HCT116 (cell line): ENCODE measurements around the gene YOD1. TPM values are rescaled to one million over a fixed set of nuclear protein-coding genes. Genes with fewer than 3 reads are reported as not detected.

Experiments
- ATAC-seq: fragments of 200-7000 bp; cut with Tn5 transposase; 2 replicates; pipeline ENCODE4 v1.9.1; 2020; ENCODE audit warnings: mild to moderate bottlenecking, moderate library complexity
- BruUV-seq: library from RNA; stranded (reverse); fragments of 400-500 nt; replicated peaks from 2 replicates; lab custom pipeline; 2021; lab: Mats Ljungman, UMichigan
- CTCF ChIA-PET: fragments of 300-600 bp; sonication (Branson Sonifier 250); formaldehyde crosslinking; loops from one replicate; lab custom pipeline; 2021; ENCODE audit warnings: antibody characterized with exemption; lab: Charles Lee
- POLR2A ChIA-PET: fragments of 300-600, 350-600 bp; sonication (Branson Sonifier 250); formaldehyde crosslinking; loops from one replicate; lab custom pipeline; 2021; ENCODE audit warnings: antibody characterized with exemption; lab: Charles Lee
- RAD21 ChIA-PET, 2 experiments: fragments of 300-600 bp; sonication (Branson Sonifier 250); formaldehyde crosslinking; loops; one replicate each; lab custom pipeline; 2023; ENCODE audit warnings: low total read pairs in 2 of 2; ENCODE audit not compliant: uncharacterized antibody in 2 of 2, unreplicated experiment in 2 of 2, low non-redundant PET in 1 of 2; lab: Charles Lee
- DNase-seq: peaks from one replicate; pipeline ENCODE4 v3.0.0-alpha.2; 2010; ENCODE audit warnings: low read depth, low spot score
- H2AFZ ChIP-seq: fragments of 200-600 bp; shearing (Covaris generic), sonication (generic); 2 replicates; pipeline ENCODE4 v1.6.1; 2017; ENCODE audit warnings: low read depth, mixed run types, mixed read lengths, antibody characterized with exemption, low read length; ENCODE audit not compliant: poor library complexity, severe bottlenecking
- H3K27ac ChIP-seq: 2 replicates; pipeline ENCODE4 v1.5.1; 2012; ENCODE audit warnings: low read depth, low read length
- H3K27me3 ChIP-seq: fragments of 200-600 bp; sonication (generic); 2 replicates; pipeline ENCODE4 v1.6.1; 2016; ENCODE audit warnings: mixed run types, low read length, mixed read lengths; ENCODE audit not compliant: insufficient read depth
- H3K36me3 ChIP-seq, 2 experiments: fragments of 200-500 bp in 1 of 2; fragments of 200-600 bp in 1 of 2; sonication (Bioruptor generic) in 1 of 2; sonication (generic) in 1 of 2; 2 replicates each; pipeline versions ENCODE4 v1.5.1 to v1.6.1; 2014 to 2016; ENCODE audit warnings: low read length in 2 of 2, inconsistent platforms in 1 of 2, mixed read lengths in 1 of 2, mixed run types in 1 of 2; ENCODE audit not compliant: insufficient read depth in 2 of 2, control insufficient read depth in 1 of 2
- H3K4me1 ChIP-seq, 2 experiments: fragments of 200-600 bp in 1 of 2; sonication (generic) in 1 of 2; 2 replicates each; pipeline versions ENCODE4 v1.5.1 to v1.6.1; 2012 to 2017; ENCODE audit warnings: low read length in 2 of 2, inconsistent platforms in 1 of 2, mild to moderate bottlenecking in 1 of 2, mixed read lengths in 1 of 2, mixed run types in 1 of 2, moderate library complexity in 1 of 2; ENCODE audit not compliant: insufficient read depth in 2 of 2, control insufficient read depth in 1 of 2
- H3K4me2 ChIP-seq: fragments of 200-600 bp; sonication (generic); 2 replicates; pipeline ENCODE4 v1.6.1; 2017; ENCODE audit warnings: mixed run types, low read length, mixed read lengths
- H3K4me3 ChIP-seq, 2 experiments: fragments of 200-600 bp in 1 of 2; sonication (generic) in 1 of 2; replicated peaks in 1 of 2; 2 replicates each; pipeline ENCODE4 v1.5.1; 2011 to 2016; ENCODE audit warnings: low read length in 2 of 2, control low read depth in 1 of 2, low read depth in 1 of 2, mild to moderate bottlenecking in 1 of 2, mixed read lengths in 1 of 2, mixed run types in 1 of 2
- H3K79me2 ChIP-seq: fragments of 200-600 bp; sonication (generic); 2 replicates; pipeline ENCODE4 v1.6.1; 2017; ENCODE audit warnings: mild to moderate bottlenecking, mixed run types, low read length, moderate library complexity, mixed read lengths; ENCODE audit not compliant: insufficient read depth
- H3K9ac ChIP-seq: fragments of 200-600 bp; sonication (generic); 2 replicates; pipeline ENCODE4 v1.6.1; 2016; ENCODE audit warnings: low read length, mixed read lengths
- H3K9me2 ChIP-seq: fragments of 200-600 bp; sonication (generic), shearing (Covaris generic); 2 replicates; pipeline ENCODE4 v1.6.1; 2017; ENCODE audit warnings: mixed run types, mild to moderate bottlenecking, moderate library complexity; ENCODE audit not compliant: insufficient read depth
- H3K9me3 ChIP-seq, 2 experiments: fragments of 200-500 bp in 1 of 2; fragments of 200-600 bp in 1 of 2; sonication (Bioruptor generic) in 1 of 2; sonication (generic) in 1 of 2; 2 replicates each; pipeline ENCODE4 v1.6.1; 2014 to 2017; ENCODE audit warnings: low read length in 2 of 2, mixed read lengths in 2 of 2, inconsistent platforms in 1 of 2, low read depth in 1 of 2, mild to moderate bottlenecking in 1 of 2, mixed run types in 1 of 2, moderate library complexity in 1 of 2; ENCODE audit not compliant: control insufficient read depth in 1 of 2, insufficient read depth in 1 of 2
- H4K20me1 ChIP-seq: fragments of 200-600 bp; sonication (generic), shearing (Covaris generic); 2 replicates; pipeline ENCODE4 v1.6.1; 2017; ENCODE audit warnings: mixed run types, mild to moderate bottlenecking, moderate library complexity; ENCODE audit not compliant: insufficient read depth
- CBX3 ChIP-seq: IDR thresholded peaks from 2 replicates; pipeline ENCODE4 v1.6.1; 2012; ENCODE audit warnings: low read depth
- CEBPB ChIP-seq: IDR thresholded peaks from 2 replicates; pipeline ENCODE4 v1.6.1; 2012; ENCODE audit warnings: low read depth
- EGR1 ChIP-seq: IDR thresholded peaks from 2 replicates; pipeline ENCODE4 v1.6.1; 2012; ENCODE audit warnings: low read depth
- EZH2 ChIP-seq: fragments of 200-600 bp; sonication (generic); IDR thresholded peaks from 2 replicates; pipeline ENCODE4 v1.6.1; 2017; ENCODE audit warnings: antibody characterized with exemption, mixed run types
- FOSL1 ChIP-seq: IDR thresholded peaks from 2 replicates; pipeline ENCODE4 v1.6.1; 2012; ENCODE audit warnings: low read depth
- POLR2AphosphoS5 ChIP-seq: IDR thresholded peaks from 2 replicates; pipeline ENCODE4 v1.6.1; 2011; ENCODE audit warnings: mild to moderate bottlenecking, low read depth, low read length, moderate library complexity
- RAD21 ChIP-seq: IDR thresholded peaks from 2 replicates; pipeline ENCODE4 v1.6.1; 2012; ENCODE audit warnings: low read depth, mild to moderate bottlenecking
- SP1 ChIP-seq: IDR thresholded peaks from 2 replicates; pipeline ENCODE4 v1.6.1; 2012; ENCODE audit warnings: low read depth
- TCF7L2 ChIP-seq: IDR thresholded peaks from 2 replicates; pipeline ENCODE4 v1.7.0; 2011; ENCODE audit warnings: borderline replicate concordance, inconsistent platforms; ENCODE audit not compliant: insufficient read depth, insufficient read length; ENCODE audit errors: extremely low read depth
- YY1 ChIP-seq: IDR thresholded peaks from 2 replicates; pipeline ENCODE4 v1.6.1; 2011; ENCODE audit warnings: low read length, low read depth, moderate library complexity, mild to moderate bottlenecking; ENCODE audit not compliant: insufficient replicate concordance; ENCODE audit errors: extremely low read depth
- ZFX ChIP-seq: fragments of 450-650 bp; IDR thresholded peaks from 2 replicates; pipeline ENCODE4 v1.6.1; 2017
- ZNF274 ChIP-seq: fragments of 200-500 bp; sonication (Bioruptor generic); IDR thresholded peaks from 2 replicates; pipeline ENCODE4 v1.6.1; 2014; ENCODE audit warnings: mild to moderate bottlenecking, low read depth, low read length, inconsistent platforms
- intact Hi-C: fragments of 100-400 bp; cut with micrococcal nuclease; formaldehyde crosslinking; loops from 2 replicates; pipeline ENCODE4 v1.10.0; 2022
- total RNA-seq: library from RNA; stranded (reverse); gene quantifications from one replicate; pipeline ENCODE4 v1.2.1, GENCODE V29; 2021; ENCODE audit not compliant: unreplicated experiment
- TF ChIP-seq, protein P1 (sequence below): IDR thresholded peaks from 2 replicates; pipeline ENCODE4 v1.6.1; 2012; ENCODE audit warnings: low read depth
- TF ChIP-seq, protein P2 (sequence below): IDR thresholded peaks from 2 replicates; pipeline ENCODE4 v1.6.1; 2012
- TF ChIP-seq, protein P3 (sequence below): IDR thresholded peaks from 2 replicates; pipeline ENCODE4 v1.6.1; 2012
- TF ChIP-seq, protein P4 (sequence below), 3 experiments: fragments of 200-600 bp in 1 of 3; sonication (generic) in 1 of 3; IDR thresholded peaks in 2 of 3; conservative IDR thresholded peaks in 1 of 3; 2 replicates each; pipeline ENCODE4 v1.5.1; 2012 to 2017; ENCODE audit warnings: low read depth in 2 of 3, low read length in 2 of 3, antibody characterized with exemption in 1 of 3, borderline replicate concordance in 1 of 3, control low read depth in 1 of 3, mild to moderate bottlenecking in 1 of 3, mixed read lengths in 1 of 3, mixed run types in 1 of 3, moderate library complexity in 1 of 3; ENCODE audit not compliant: insufficient read depth in 1 of 3
- TF ChIP-seq, protein P5 (sequence below): IDR thresholded peaks from 2 replicates; pipeline ENCODE4 v1.6.1; 2011; ENCODE audit warnings: mild to moderate bottlenecking, low read length, moderate library complexity; ENCODE audit not compliant: insufficient replicate concordance; ENCODE audit errors: extremely low read depth

Gene YOD1
- total RNA-seq, 1 experiment from 2014 or later: 13.6 TPM

DNA sequence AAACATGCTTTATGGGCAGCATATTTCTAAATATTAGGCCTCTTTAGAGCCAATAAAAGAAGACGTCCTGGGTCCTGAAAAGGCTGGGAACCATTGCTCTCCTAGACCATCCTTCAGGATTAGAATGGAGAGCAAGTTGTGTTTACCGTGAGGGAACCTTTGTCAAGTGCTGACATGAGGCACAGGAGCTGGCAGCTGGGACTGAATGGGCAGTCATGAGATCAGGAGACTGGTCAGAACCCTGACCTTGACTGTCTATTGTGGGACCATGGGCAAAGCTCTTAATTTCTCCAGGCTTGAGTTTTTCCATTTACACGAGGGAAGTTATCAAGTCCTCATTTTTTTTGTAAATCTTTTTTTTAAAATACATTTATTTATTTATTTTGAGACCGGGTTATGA lies 7.2 kb upstream of the YOD1 start:
- Histone ChIP-seq H3K79me2 (no peaks in the 10 kb centered on the region; the same call in 1 of the 2 replicates), H3K9ac (no peak overlapping the region), H3K9me2 (no peaks in the 10 kb centered on the region), H3K4me3 (no peak overlapping the region), H3K36me3 (peaks cover 0 to 7% of the 10 kb centered on the region in 2 experiments; a peak in 1 of 4 replicates), H4K20me1 (no peaks in the 10 kb centered on the region), H2AFZ (no peak overlapping the region), H3K27ac (no peak overlapping the region), H3K9me3 (no peaks in the 10 kb centered on the region), H3K27me3 (no peaks in the 10 kb centered on the region), H3K4me2 (no peak overlapping the region), H3K4me1 (peaks cover 0 to 5% of the 10 kb centered on the region in 2 experiments; a peak in 2 of 4 replicates)
- DNase-seq: no peak
- intact Hi-C loops: no loop called here
- no peak for TF ChIP-seq SP1
- TF ChIP-seq, protein P1, sequence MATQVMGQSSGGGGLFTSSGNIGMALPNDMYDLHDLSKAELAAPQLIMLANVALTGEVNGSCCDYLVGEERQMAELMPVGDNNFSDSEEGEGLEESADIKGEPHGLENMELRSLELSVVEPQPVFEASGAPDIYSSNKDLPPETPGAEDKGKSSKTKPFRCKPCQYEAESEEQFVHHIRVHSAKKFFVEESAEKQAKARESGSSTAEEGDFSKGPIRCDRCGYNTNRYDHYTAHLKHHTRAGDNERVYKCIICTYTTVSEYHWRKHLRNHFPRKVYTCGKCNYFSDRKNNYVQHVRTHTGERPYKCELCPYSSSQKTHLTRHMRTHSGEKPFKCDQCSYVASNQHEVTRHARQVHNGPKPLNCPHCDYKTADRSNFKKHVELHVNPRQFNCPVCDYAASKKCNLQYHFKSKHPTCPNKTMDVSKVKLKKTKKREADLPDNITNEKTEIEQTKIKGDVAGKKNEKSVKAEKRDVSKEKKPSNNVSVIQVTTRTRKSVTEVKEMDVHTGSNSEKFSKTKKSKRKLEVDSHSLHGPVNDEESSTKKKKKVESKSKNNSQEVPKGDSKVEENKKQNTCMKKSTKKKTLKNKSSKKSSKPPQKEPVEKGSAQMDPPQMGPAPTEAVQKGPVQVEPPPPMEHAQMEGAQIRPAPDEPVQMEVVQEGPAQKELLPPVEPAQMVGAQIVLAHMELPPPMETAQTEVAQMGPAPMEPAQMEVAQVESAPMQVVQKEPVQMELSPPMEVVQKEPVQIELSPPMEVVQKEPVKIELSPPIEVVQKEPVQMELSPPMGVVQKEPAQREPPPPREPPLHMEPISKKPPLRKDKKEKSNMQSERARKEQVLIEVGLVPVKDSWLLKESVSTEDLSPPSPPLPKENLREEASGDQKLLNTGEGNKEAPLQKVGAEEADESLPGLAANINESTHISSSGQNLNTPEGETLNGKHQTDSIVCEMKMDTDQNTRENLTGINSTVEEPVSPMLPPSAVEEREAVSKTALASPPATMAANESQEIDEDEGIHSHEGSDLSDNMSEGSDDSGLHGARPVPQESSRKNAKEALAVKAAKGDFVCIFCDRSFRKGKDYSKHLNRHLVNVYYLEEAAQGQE: no peak
- no peak for TF ChIP-seq EZH2
- TF ChIP-seq, protein P2, sequence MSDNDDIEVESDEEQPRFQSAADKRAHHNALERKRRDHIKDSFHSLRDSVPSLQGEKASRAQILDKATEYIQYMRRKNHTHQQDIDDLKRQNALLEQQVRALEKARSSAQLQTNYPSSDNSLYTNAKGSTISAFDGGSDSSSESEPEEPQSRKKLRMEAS: no peak
- no peak for TF ChIP-seq ZFX
- TF ChIP-seq ZNF274: no peak
- TF ChIP-seq, protein P3, sequence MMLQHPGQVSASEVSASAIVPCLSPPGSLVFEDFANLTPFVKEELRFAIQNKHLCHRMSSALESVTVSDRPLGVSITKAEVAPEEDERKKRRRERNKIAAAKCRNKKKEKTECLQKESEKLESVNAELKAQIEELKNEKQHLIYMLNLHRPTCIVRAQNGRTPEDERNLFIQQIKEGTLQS: no peak
- TF ChIP-seq, protein P4, sequence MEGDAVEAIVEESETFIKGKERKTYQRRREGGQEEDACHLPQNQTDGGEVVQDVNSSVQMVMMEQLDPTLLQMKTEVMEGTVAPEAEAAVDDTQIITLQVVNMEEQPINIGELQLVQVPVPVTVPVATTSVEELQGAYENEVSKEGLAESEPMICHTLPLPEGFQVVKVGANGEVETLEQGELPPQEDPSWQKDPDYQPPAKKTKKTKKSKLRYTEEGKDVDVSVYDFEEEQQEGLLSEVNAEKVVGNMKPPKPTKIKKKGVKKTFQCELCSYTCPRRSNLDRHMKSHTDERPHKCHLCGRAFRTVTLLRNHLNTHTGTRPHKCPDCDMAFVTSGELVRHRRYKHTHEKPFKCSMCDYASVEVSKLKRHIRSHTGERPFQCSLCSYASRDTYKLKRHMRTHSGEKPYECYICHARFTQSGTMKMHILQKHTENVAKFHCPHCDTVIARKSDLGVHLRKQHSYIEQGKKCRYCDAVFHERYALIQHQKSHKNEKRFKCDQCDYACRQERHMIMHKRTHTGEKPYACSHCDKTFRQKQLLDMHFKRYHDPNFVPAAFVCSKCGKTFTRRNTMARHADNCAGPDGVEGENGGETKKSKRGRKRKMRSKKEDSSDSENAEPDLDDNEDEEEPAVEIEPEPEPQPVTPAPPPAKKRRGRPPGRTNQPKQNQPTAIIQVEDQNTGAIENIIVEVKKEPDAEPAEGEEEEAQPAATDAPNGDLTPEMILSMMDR (IDR thresholded peaks at IDR 0.05 in 2 of 3, conservative IDR thresholded peaks at IDR 0.05 in 1 of 3; ENCODE audit: borderline replicate concordance in 1 of 3, insufficient read depth in 1 of 3, low read depth in 2 of 3, low read length in 2 of 3): no peak
- no peak for TF ChIP-seq RAD21
- no peak for TF ChIP-seq EGR1
- no peak for TF ChIP-seq TCF7L2
- TF ChIP-seq YY1: no peak
- no peak for TF ChIP-seq POLR2AphosphoS5
- TF ChIP-seq, protein P5, sequence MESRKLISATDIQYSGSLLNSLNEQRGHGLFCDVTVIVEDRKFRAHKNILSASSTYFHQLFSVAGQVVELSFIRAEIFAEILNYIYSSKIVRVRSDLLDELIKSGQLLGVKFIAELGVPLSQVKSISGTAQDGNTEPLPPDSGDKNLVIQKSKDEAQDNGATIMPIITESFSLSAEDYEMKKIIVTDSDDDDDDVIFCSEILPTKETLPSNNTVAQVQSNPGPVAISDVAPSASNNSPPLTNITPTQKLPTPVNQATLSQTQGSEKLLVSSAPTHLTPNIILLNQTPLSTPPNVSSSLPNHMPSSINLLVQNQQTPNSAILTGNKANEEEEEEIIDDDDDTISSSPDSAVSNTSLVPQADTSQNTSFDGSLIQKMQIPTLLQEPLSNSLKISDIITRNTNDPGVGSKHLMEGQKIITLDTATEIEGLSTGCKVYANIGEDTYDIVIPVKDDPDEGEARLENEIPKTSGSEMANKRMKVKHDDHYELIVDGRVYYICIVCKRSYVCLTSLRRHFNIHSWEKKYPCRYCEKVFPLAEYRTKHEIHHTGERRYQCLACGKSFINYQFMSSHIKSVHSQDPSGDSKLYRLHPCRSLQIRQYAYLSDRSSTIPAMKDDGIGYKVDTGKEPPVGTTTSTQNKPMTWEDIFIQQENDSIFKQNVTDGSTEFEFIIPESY: no peak
- TF ChIP-seq FOSL1: no peak
- no peak for TF ChIP-seq CEBPB
- TF ChIP-seq CBX3: no peak
- no peak for ATAC-seq
- POLR2A ChIA-PET: no interaction called here
- CTCF ChIA-PET: no interaction called here
- BruUV-seq: no TSS peak
- RAD21 ChIA-PET: no interaction called here
